Measurements from ENCODE around the gene PRKCSH. TPM values are rescaled to one million over a fixed set of nuclear protein-coding genes. Genes with fewer than 3 reads are reported as not detected.

Gene PRKCSH
- total and polyA plus RNA-seq, 2 experiments from 2014 or later: 85.3 to 130 TPM

GRCh38 chr19:11489378-11489777, 53.9 kb downstream of the PRKCSH start:
- no peak for ATAC-seq
- H3K79me2 ChIP-seq (replicated peaks; ENCODE audit: insufficient read depth): no peaks in the 10 kb centered on the region
- H3K27me3 ChIP-seq (ENCODE audit: insufficient read depth): no peaks in the 10 kb centered on the region
- H3K4me1 Mint-ChIP-seq: no peaks in the 10 kb centered on the region
- H3K36me3 ChIP-seq (ENCODE audit: insufficient read depth): no peaks in the 10 kb centered on the region
- H3K36me3 Mint-ChIP-seq (ENCODE audit: low read depth): peaks cover 8% of the 10 kb centered on the region; the same call in 2 of the 3 replicates
- no peak overlapping the region for H3K27ac ChIP-seq (ENCODE audit: low read depth)
- no peaks in the 10 kb centered on the region for H3K4me1 ChIP-seq (ENCODE audit: insufficient read depth)
- H3K9me3 Mint-ChIP-seq: no peaks in the 10 kb centered on the region; the same call in 2 of the 3 replicates
- DNase-seq (ENCODE audit: low spot score): no peak
- no peak overlapping the region for H3K4me2 ChIP-seq
- no peak overlapping the region for H3K4me3 ChIP-seq
- no peaks in the 10 kb centered on the region for H4K20me1 ChIP-seq (replicated peaks; ENCODE audit: insufficient read depth)
- peaks cover 12% of the 10 kb centered on the region for H3K27me3 Mint-ChIP-seq (ENCODE audit: insufficient read depth, low read depth, poor library complexity)
- no peak overlapping the region for H3K4me3 Mint-ChIP-seq
- TF ChIP-seq POLR2AphosphoS5 (IDR thresholded peaks at IDR 0.05; ENCODE audit: low read depth) (no peak), STAT1 (IDR thresholded peaks at IDR 0.05; ENCODE audit: unreplicated experiment) (no peak), ZNF331 (CRISPR knock-in tag; IDR thresholded peaks at IDR 0.05; ENCODE audit: low read depth) (no peak), ZNF462 (CRISPR knock-in tag; IDR thresholded peaks at IDR 0.05) (no peak), CTCF (conservative IDR thresholded peaks at IDR 0.05; ENCODE audit: low read depth in 2 of 2) (no peak), REST (IDR thresholded peaks at IDR 0.05; ENCODE audit: unreplicated experiment) (no peak)
- no peak overlapping the region for H3K27ac Mint-ChIP-seq
- H2AFZ ChIP-seq: no peak overlapping the region
- H3K9me2 ChIP-seq (ENCODE audit: insufficient read depth): no peaks in the 10 kb centered on the region
- no peaks in the 10 kb centered on the region for H3F3A ChIP-seq (replicated peaks; ENCODE audit: low read depth)

Data from GM23338 (cell line).